Spinal cord (tissue), 10 donors: Measurements from ENCODE around the gene OGFOD2. TPM values are rescaled to one million over a fixed set of nuclear protein-coding genes. Genes with fewer than 3 reads are reported as not detected.

Experiments used
- DNase-seq, 6 donors: peaks; one replicate each; pipeline versions ENCODE4 v3.0.0 to v3.0.0-alpha.2; 2013 to 2015; ENCODE audit warnings: low spot score in 6 of 6, low read depth in 4 of 6
- H3K27ac ChIP-seq: one replicate; pipeline ENCODE4 v1.5.1; 2013; ENCODE audit warnings: low read depth, low read length, control low read depth
- H3K27me3 ChIP-seq: one replicate; pipeline ENCODE4 v1.6.1; 2013; ENCODE audit warnings: low read length; ENCODE audit not compliant: control insufficient read depth, insufficient read depth
- H3K36me3 ChIP-seq: one replicate; pipeline ENCODE4 v1.6.1; 2013; ENCODE audit warnings: low read length; ENCODE audit not compliant: control insufficient read depth, insufficient read depth
- H3K4me1 ChIP-seq: one replicate; pipeline ENCODE4 v1.6.1; 2013; ENCODE audit warnings: low read length; ENCODE audit not compliant: control insufficient read depth, insufficient read depth
- H3K4me3 ChIP-seq: one replicate; pipeline ENCODE4 v1.5.1; 2013; ENCODE audit warnings: low read depth, low read length, control low read depth
- H3K9me3 ChIP-seq: one replicate; pipeline ENCODE4 v1.6.1; 2013; ENCODE audit warnings: low read length; ENCODE audit not compliant: control insufficient read depth, insufficient read depth
- WGBS: methylation state at CpG from one replicate; pipeline ENCODE4 v1.1.5; 2013; ENCODE audit warnings: missing lambda C conversion rate; ENCODE audit not compliant: insufficient coverage; 5-methylcytosine and 5-hydroxymethylcytosine counted together
- polyA plus RNA-seq, 2 donors: library from polyadenylated mRNA; unstranded; fragments of 120-200 nt; gene quantifications; one replicate each; pipeline ENCODE4 v1.2.1, GENCODE V29; 2013; ENCODE audit not compliant: insufficient read length in 2 of 2
- total RNA-seq, 2 donors: library from RNA; depleted of rRNA in 1 of 2; stranded (reverse); fragments of 120-200 nt in 1 of 2; fragments of >200 nt in 1 of 2; gene quantifications; one replicate each; pipeline versions ENCODE4 v1.2.3 to v1.2.4, GENCODE V29; 2013 to 2014
- donor health status: healthy.

Gene OGFOD2
- total and polyA plus RNA-seq, 4 donors: 6.5 to 19.1 (median 10.5) TPM

- Histone ChIP-seq H3K36me3 (peaks cover 33% of the 10 kb centered on the region), H3K4me3 (peak overlapping the region; percentile 100), H3K9me3 (no peaks in the 10 kb centered on the region), H3K27ac (peak overlapping the region; percentile 99), H3K4me1 (peaks cover 48% of the 10 kb centered on the region), H3K27me3 (no peaks in the 10 kb centered on the region)
- DNase-seq: peak; percentile 97 to 100 (median 99)
- 0% methylated on average over 25 of the region's 32 CpGs for WGBS
These were observed 661 bp upstream of the OGFOD2 start for GRCh38 chr12:122974274-122974891.

- Histone ChIP-seq H3K4me3 (peak overlapping the region; percentile 100), H3K9me3 (no peaks in the 10 kb centered on the region), H3K36me3 (peaks cover 35% of the 10 kb centered on the region), H3K27me3 (no peaks in the 10 kb centered on the region), H3K4me1 (peaks cover 57% of the 10 kb centered on the region), H3K27ac (no peak overlapping the region)
- DNase-seq: no peak
- 29% methylated on average over 7 of the region's 8 CpGs for WGBS
These were observed 975 bp downstream of the OGFOD2 start for GRCh38 chr12:122975790-122976647.

GRCh38 chr12:122976648-122976975, 1.6 kb downstream of the OGFOD2 start:
- H3K4me1 ChIP-seq: peaks cover 63% of the 10 kb centered on the region
- DNase-seq: no peak
- 89% methylated on average over 15 of the region's 15 CpGs for whole genome bisulfite sequencing
- no peaks in the 10 kb centered on the region for H3K27me3 ChIP-seq
- H3K36me3 ChIP-seq: peaks cover 37% of the 10 kb centered on the region
- H3K4me3 ChIP-seq: no peak overlapping the region
- H3K27ac ChIP-seq: no peak overlapping the region
- H3K9me3 ChIP-seq: no peaks in the 10 kb centered on the region

- Histone ChIP-seq H3K27ac (no peak overlapping the region), H3K4me1 (peaks cover 68% of the 10 kb centered on the region)
These were observed 2.1 kb downstream of the OGFOD2 start for GRCh38 chr12:122977153-122977552.

GRCh38 chr12:122977655-122978392, 2.8 kb downstream of the OGFOD2 start:
- Histone ChIP-seq H3K4me3 (no peak overlapping the region), H3K27ac (no peak overlapping the region), H3K36me3 (peaks cover 49% of the 10 kb centered on the region), H3K4me1 (peaks cover 75% of the 10 kb centered on the region), H3K9me3 (no peaks in the 10 kb centered on the region), H3K27me3 (no peaks in the 10 kb centered on the region)
- no peak for DNase-seq
- WGBS: 89% methylated on average over 6 of the region's 9 CpGs

More at GRCh38 chr12:122977153-122977552, 2.1 kb downstream of the OGFOD2 start:
- Histone ChIP-seq H3K27me3 (no peaks in the 10 kb centered on the region), H3K36me3 (peaks cover 43% of the 10 kb centered on the region), H3K9me3 (no peaks in the 10 kb centered on the region), H3K4me3 (no peak overlapping the region)
- WGBS: 95% methylated on average over 5 of the region's 6 CpGs
- no peak for DNase-seq

GRCh38 chr12:122978507-122978955, 3.5 kb downstream of the OGFOD2 start:
- H3K4me1 ChIP-seq: peaks cover 82% of the 10 kb centered on the region
- no peak overlapping the region for H3K4me3 ChIP-seq
- no peaks in the 10 kb centered on the region for H3K27me3 ChIP-seq
- no peak for DNase-seq
- peaks cover 54% of the 10 kb centered on the region for H3K36me3 ChIP-seq
- H3K9me3 ChIP-seq: no peaks in the 10 kb centered on the region
- no peak overlapping the region for H3K27ac ChIP-seq
- WGBS: 95% methylated on average over 18 of the region's 21 CpGs

- H3K27ac ChIP-seq: no peak overlapping the region
- H3K4me1 ChIP-seq: peaks cover 83% of the 10 kb centered on the region
- 83% methylated on average over 27 of the region's 28 CpGs for WGBS
- H3K9me3 ChIP-seq: no peaks in the 10 kb centered on the region
- H3K4me3 ChIP-seq: peak overlapping the region; percentile 67
- peaks cover 60% of the 10 kb centered on the region for H3K36me3 ChIP-seq
- no peak for DNase-seq
- no peaks in the 10 kb centered on the region for H3K27me3 ChIP-seq
These were observed 4.2 kb downstream of the OGFOD2 start for GRCh38 chr12:122979001-122979907.

- peak overlapping the region; percentile 67 for H3K4me3 ChIP-seq
- peaks cover 86% of the 10 kb centered on the region for H3K4me1 ChIP-seq
- H3K9me3 ChIP-seq: no peaks in the 10 kb centered on the region
- H3K27me3 ChIP-seq: no peaks in the 10 kb centered on the region
- WGBS: 10% methylated on average over 6 of the region's 7 CpGs
- DNase-seq: no peak
- H3K36me3 ChIP-seq: peaks cover 65% of the 10 kb centered on the region
- H3K27ac ChIP-seq: peak overlapping the region; percentile 61
These were observed 4.8 kb downstream of the OGFOD2 start for GRCh38 chr12:122979908-122980182.
